Measurements from ENCODE around the gene RHCG.

DNA sequence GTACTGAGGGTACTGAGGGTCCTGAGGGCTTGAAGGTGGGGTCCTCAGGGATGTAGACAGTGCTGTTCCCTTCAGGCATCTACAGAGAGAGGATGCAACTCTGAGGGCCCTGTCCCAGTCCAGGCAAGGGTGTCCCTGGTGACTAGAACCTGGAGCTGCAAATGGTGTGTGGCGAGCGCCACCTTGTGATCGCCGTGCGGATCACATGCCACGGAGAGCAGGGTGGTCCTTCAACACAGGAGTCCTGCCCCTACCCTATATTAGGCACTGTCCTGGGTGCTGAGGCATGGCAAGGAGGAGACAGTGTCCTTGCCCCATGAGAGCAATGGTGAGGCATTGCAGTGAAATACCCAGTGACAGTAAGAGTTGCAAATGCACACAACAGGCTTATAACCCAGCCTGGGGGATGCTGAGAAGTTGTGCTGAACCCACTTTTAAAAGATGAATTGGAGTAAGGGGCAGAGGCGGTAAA, 23.6 kb downstream of the RHCG start:
- TF ChIP-seq, protein P1, sequence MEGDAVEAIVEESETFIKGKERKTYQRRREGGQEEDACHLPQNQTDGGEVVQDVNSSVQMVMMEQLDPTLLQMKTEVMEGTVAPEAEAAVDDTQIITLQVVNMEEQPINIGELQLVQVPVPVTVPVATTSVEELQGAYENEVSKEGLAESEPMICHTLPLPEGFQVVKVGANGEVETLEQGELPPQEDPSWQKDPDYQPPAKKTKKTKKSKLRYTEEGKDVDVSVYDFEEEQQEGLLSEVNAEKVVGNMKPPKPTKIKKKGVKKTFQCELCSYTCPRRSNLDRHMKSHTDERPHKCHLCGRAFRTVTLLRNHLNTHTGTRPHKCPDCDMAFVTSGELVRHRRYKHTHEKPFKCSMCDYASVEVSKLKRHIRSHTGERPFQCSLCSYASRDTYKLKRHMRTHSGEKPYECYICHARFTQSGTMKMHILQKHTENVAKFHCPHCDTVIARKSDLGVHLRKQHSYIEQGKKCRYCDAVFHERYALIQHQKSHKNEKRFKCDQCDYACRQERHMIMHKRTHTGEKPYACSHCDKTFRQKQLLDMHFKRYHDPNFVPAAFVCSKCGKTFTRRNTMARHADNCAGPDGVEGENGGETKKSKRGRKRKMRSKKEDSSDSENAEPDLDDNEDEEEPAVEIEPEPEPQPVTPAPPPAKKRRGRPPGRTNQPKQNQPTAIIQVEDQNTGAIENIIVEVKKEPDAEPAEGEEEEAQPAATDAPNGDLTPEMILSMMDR (IDR thresholded peaks at IDR 0.05; ENCODE audit: low read depth, low read length), result peak; percentile 94
- TF ChIP-seq POLR2A (IDR thresholded peaks at IDR 0.05; ENCODE audit: extremely low read depth, insufficient read length), result no peak
- TF ChIP-seq, protein P2, sequence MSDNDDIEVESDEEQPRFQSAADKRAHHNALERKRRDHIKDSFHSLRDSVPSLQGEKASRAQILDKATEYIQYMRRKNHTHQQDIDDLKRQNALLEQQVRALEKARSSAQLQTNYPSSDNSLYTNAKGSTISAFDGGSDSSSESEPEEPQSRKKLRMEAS (IDR thresholded peaks at IDR 0.05; ENCODE audit: low read depth, low read length), result peak; percentile 92
- no peak; the same call in 1 of the 2 replicates for TF ChIP-seq MYC (IDR thresholded peaks at IDR 0.05; ENCODE audit: low read depth, low read length)

Data from NB4 (cell line).